GM21786 (cell line): ENCODE measurements around the gene IL17RD.

ENCODE experiments used
- ATAC-seq: cut with Tn5 transposase; IDR thresholded peaks from one replicate; pipeline ENCODE4 v1.9.1; 2021; ENCODE audit not compliant: unreplicated experiment

IL17RD gene

DNA sequence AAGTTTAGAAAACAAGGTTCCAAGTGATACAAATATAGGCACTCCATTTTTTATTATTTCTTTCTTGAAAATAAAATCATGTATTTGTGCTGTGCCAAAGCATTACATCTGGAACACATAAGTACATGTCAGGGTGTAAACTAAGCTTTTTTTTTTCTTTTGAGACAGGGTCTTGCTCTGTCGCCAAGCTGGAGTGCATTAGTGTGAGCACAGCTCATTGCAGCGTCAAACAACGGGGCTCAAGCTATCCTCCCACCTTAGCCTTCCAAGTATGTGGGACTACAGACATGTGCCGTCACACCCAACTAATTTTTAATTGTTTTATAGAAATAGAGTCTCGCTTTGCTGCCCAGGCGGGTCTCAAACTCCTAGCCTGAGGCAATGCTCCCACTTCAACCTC lies 95.7 kb downstream of the IL17RD start:
- no peak for ATAC-seq

GRCh38 chr3:57068437-57069089 lies 96.6 kb downstream of the IL17RD start:
- peak; percentile 99 for ATAC-seq

DNA sequence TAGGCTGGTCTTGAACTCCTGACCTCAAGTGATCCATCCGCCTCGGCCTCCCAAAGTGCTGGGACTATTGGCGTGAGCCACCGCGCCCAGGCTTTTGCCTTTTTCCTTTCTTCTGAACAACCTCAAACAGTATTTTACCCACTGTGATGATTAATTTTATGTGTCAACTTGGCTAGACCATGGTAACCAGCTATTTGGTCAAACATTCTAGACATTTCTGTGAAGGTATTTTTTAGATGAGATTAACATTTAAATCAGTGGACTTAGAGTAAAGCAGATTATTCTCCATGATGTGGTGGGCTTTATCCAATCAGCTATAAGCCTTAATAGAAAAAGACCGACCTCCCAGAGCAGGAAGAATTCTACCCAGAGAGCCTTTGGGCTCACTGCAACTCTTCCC lies 98.7 kb downstream of the IL17RD start:
- ATAC-seq = no peak

DNA sequence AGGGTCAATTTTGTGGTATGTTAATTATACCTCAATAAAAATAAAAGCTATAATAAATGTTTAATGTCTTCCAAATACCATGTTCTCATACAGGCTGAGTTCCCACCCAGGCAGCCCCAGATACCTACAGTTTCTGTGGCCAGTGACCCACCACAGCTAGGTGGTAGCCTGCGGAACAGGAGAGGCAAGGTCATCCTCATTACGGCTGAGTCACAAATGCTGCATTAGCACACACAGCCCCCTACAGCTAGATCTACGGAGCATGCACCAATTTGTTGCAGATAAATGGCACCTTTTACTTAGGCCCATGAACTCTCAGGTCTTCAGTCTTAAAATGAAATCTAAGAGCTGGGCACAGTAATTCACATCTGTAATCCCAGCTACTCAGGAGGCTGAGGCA lies 99.6 kb downstream of the IL17RD start:
- ATAC-seq = no peak

DNA sequence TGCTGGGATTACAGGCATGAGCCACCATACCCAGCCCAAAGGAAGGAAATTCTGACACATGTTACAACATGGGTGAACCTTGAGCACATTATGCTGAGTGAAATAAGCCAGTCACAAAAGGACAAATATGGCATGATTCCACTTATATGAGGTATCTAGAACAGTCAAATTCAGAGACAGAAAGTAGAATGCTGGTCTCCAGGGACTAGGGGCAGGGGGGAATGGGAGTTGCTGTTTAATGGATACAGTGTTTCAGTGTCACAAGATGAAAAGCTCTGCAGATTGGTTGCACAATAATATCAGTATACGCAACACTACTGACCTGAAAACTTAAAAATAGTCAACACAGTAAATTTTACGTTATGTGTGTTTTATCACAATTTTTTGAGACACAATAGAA lies 100.6 kb downstream of the IL17RD start:
- ATAC-seq = no peak

DNA sequence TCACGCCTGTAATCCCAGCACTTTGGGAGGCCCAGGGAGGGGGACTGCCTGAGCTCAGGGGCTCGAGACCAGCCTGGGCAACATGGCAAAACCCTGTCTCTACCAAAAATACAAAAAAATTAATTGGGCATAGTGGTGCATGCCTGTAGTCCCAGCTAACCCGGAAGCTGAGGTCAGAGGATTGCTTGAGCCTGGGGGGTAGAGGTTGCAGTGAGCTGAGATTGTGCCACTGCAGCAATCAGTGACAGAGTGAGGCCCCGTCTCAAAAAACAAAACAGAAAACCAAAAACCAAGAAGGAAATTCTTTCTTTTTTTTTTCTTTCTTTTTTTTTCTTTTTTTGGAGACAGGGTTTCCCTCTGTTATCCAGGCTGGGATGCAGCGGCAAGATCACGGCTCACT lies 101.2 kb downstream of the IL17RD start:
- ATAC-seq = no peak

DNA sequence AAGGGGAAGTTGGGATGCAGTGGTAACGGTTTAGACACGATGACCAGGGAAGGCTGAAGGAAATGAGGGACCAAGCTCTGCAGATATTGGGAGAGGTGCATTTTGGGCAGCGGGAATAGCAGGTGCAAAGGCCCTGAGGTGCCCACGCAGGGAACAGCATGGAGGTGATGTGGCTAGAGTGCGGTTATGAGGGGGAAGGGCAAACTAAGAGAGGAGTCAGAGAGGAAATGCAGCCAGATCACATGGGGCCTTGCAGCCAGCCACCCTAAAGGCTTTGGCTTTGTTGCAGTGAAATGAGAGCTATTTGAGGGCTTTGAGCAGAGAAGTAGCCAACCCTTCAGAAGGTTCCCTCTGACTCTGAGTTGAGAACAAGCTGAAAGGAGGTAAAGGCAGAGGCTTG lies 102.1 kb downstream of the IL17RD start:
- no peak for ATAC-seq

- ATAC-seq = no peak
Observed at GRCh38 chr3:57062101-57062631, 103.0 kb downstream of the IL17RD start.

GRCh38 chr3:57061556-57061955 lies 103.6 kb downstream of the IL17RD start:
- ATAC-seq = no peak

DNA sequence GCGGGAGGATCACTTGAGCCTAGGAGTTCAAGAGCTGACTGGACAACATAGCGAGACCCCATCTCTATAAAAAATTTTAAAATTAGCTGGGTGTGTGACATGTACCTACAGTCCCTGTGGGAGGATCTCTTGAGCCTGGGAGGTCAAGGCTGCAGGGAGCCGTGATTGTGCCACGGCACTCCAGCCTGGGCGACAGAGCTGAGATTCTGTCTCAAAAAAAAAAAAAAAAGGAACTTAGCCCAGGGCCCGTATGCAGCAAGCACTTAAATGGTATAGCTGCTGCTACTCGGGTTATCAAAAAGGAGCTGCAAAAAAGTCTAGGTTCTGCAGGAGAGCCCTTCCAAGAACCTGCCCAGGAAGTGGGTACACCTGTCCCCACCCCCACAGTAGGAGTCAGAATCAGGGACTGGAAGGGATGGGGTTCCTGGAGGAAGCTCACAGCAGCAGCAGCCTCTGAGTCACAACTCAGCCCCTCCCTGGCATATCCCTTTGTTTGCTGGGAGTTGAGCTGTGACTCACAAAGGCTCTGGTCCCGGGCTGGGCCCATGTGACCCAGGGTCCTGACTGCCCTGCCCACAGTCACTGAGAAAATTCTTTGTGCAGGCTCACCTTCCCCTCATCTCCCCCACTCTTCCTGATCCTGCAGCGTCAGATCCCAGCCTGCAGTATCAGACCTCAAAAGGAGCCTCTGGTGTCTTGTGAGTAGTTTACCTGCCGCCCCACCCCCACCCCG lies 104.9 kb downstream of the IL17RD start, which contains the start of gene SPATA12:
Gene SPATA12 (plus strand): TSS at position 576 of the 733 bp plus-strand sequence. CDS start 13,031 bp downstream, outside the sequence.
- no peak for ATAC-seq

GRCh38 chr3:57059411-57059810 lies 105.7 kb downstream of the IL17RD start:
- no peak for ATAC-seq

DNA sequence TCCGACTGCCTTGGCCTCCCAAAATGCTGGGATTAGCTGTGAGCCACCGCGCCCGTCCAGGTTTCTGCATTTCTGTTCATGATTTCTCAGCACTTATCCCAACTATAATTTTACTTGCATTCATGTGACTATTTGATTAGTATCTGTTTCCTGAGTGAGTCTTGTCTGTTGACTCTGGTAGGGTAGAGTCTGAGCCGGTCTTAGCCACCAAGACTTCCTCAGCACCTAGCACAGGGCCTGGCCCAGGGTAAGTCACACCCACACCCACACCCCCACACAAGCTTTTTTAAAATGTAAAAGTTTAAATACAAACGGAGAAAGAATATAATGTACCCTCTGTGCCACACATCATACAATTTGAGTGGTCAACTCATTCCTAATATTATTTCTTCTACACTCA lies 107.8 kb downstream of the IL17RD start:
- no peak for ATAC-seq

DNA sequence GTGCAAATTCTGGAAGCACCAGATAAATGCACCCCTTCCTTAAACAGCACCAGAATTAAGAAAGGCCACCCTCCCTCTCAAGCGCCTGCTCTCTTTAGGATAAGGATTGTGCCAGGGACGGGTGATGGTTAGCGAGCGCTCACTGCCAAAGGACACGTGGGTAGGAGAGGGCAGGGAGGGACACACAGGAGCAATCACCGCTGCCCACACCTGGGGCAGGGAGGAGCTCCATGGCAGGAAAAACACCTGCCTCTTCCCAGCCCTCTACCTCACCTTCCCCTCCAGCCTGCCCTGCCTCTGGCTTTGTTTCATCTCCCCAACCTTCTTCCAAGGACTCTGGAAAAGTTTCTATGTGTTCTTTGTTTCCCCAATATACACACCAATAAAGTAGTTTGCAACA lies 112.0 kb downstream of the IL17RD start:
- no peak for ATAC-seq

DNA sequence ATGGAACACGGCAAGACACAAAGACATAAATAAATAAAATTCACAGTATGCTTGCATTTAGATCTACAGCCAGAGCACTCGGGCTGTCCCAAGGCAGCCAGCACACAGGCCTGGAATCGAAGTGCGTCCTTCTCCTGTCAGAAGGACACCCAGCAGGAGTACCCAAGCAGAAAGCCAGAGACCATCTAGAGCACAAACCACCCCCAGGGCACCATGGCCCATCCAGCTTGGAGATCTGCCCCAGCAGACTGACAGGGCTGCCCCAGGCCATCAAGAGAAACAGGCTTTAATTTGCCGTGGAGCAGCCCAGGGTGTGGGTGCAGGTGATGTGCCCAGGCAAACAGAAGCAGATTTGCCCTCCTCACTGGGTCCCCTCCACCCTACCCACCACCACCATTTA lies 112.5 kb downstream of the IL17RD start:
- no peak for ATAC-seq

DNA sequence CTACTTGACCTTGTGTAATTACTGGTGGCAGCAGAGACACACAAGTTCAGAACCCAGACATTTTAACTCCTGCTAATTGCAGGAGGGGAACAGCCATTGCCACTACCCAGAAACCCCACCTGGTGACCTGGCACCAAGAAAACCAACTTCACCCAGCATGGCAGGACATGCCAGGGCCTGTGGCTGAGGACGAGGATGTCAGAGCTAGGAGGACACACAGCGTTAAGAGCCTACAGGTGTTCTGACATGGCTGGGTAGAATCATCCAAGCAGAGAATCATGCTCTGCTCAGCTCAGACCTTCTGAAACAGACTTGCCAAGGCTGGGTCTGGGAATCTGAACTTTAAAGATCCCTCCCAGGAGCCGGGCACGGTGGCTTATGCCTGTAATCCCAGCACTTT lies 116.4 kb downstream of the IL17RD start:
- no peak for ATAC-seq

DNA sequence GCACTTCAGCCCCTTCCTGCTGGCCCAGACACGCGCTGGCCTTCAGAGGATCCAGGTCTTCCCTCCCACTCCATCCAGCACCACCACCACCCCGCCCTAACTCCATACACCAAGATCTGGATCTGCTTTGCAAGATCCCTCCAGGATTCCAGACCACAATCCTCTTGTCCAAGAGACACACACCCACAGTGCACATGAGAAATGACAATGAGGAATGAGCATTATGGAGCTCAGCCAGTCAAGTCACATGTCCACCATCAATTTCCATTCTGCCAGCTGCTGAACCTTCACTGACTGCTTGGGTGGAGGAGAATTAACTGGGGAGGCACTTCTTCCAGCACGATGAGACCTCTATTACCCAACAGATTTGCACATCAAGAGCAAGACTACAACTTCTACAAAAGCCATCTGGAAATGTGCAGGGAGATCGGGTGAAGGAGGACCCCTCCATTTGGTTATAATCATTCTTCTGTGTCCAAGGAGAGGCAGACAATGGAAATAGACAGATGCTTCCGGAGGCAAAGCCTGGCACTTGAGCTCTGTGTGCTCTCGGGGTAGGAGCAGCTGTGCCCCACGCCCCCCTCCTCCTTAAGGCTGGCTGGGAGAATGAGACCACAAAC lies 117.0 kb downstream of the IL17RD start:
- ATAC-seq = no peak

DNA sequence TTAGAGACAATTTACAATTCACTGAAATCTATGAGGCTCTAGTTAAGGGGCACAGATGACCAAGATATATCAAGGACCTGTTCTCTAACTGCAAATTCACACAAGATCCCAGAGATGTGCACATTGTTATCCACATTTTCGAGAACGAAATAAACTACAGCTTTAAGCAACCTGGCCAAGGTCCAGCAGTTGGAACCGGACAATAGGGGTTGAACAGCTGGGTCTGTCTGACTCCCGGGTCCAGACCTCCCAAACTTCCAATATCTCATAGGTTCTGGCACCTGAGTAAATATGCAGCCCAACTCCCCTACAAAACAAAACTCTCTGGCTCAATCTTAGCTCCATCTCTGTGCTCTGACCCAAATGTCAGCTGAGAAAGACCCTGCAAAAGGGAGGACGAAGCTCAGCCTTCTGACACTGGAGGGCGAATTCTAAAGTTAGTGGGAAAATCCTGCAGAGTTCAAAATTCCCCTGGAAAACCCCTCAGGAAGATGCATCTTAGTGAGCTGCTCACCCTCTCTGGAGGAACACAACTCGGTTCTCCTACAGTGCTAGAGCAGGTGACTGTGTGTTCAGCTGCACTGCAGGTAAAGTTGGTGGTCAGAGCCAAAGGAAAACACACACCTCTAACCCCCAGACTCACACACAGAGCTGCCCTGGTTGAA lies 118.9 kb downstream of the IL17RD start:
- ATAC-seq = no peak

- no peak for ATAC-seq
Observed at GRCh38 chr3:57043518-57043917, 121.6 kb downstream of the IL17RD start.

GRCh38 chr3:57041674-57042073 lies 123.5 kb downstream of the IL17RD start:
- no peak for ATAC-seq
